RWPE1 (cell line): ENCODE measurements around the gene NPBWR2.

Experiments
- CTCF ChIA-PET: fragments of 350-600 bp; sonication (Branson Sonifier 250); formaldehyde crosslinking; extraction: SDS; loops from one replicate; lab custom pipeline; 2021; lab: Yijun Ruan, JAX
- POLR2A ChIA-PET: fragments of 400-600 bp; formaldehyde crosslinking; extraction: SDS; loops from one replicate; lab custom pipeline; 2020; ENCODE audit warnings: antibody characterized with exemption; ENCODE audit not compliant: low non-redundant PET; lab: Yijun Ruan, JAX
- DNase-seq: peaks from one replicate; pipeline ENCODE4 v3.0.0; 2012; ENCODE audit warnings: low spot score
- H3K27ac ChIP-seq: fragments of 450-650 bp; 2 replicates; pipeline ENCODE4 v1.5.1; 2017
- TF ChIP-seq, protein P1 (sequence below): fragments of 450-650 bp; conservative IDR thresholded peaks from 2 replicates; pipeline ENCODE4 v1.5.1; 2017; ENCODE audit warnings: low read depth, mild to moderate bottlenecking

NPBWR2 gene

GRCh38 chr20:64064145-64064698 lies 43.1 kb downstream of the NPBWR2 start:
- POLR2A ChIA-PET, result interaction anchor here (0.6 kb wide), 1 partner anchor 414 kb away, joined by 7 read pairs; no protein-coding TSS in a partner anchor
- H3K27ac ChIP-seq, result peak overlapping the region; percentile 83
- TF ChIP-seq, protein P1, sequence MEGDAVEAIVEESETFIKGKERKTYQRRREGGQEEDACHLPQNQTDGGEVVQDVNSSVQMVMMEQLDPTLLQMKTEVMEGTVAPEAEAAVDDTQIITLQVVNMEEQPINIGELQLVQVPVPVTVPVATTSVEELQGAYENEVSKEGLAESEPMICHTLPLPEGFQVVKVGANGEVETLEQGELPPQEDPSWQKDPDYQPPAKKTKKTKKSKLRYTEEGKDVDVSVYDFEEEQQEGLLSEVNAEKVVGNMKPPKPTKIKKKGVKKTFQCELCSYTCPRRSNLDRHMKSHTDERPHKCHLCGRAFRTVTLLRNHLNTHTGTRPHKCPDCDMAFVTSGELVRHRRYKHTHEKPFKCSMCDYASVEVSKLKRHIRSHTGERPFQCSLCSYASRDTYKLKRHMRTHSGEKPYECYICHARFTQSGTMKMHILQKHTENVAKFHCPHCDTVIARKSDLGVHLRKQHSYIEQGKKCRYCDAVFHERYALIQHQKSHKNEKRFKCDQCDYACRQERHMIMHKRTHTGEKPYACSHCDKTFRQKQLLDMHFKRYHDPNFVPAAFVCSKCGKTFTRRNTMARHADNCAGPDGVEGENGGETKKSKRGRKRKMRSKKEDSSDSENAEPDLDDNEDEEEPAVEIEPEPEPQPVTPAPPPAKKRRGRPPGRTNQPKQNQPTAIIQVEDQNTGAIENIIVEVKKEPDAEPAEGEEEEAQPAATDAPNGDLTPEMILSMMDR, result no peak
- DNase-seq, result peak; percentile 83
- CTCF ChIA-PET, result interaction anchor here (0.8 to 1.9 kb wide), 4 partner anchors 15 to 77 kb away, joined by 3 to 11 read pairs (median 4); partner anchors contain the start of gene RGS19

DNA sequence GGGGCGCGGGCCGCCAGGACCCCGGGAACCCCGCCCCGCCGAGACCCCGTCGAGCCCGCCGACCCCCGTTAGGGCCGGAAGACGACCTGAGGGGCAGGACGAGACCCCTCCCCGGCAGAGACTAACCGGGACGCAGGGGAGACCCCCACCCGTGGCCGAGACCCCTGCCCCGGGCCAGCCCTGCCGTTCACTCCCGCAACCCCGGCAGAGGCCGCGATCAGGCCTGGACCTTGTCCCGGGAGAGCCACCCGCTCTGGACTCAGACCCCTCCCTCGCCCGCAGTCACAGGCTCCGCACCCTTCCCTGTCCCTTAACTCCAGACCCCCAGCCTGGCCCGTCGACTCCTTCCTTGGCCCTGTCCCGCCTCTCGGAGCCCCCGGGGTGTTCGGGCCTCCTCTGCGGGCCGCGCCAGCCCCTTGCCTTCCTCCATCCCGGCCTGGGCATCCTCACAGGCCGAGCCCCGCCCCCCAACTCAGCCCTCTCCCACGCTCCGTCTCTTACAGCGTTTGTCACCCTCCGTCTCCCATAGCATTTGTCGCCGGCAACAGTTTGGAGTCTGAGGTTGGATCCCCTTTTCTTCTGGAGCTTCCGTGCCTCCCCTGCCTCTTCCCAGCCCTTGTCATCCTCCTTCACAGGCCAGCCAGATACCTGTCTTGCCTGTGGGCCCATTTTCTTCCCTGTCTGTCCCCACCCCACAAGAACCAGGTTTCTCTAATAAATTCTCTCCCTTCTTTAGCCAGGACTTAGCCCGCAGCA lies 43.8 kb downstream of the NPBWR2 start:
- no peak for DNase-seq
- peak overlapping the region; percentile 83 for H3K27ac ChIP-seq
- TF ChIP-seq, protein P1, result no peak
- ChIA-PET CTCF (interaction anchor here (1.0 to 6.5 kb wide), 6 partner anchors 13 to 25 kb away, joined by 4 to 98 read pairs (median 5); partner anchors contain the start of genes C20orf204 and RGS19), POLR2A (interaction anchor here (0.6 to 1.0 kb wide), 5 partner anchors 11 to 29 kb away, joined by 3 to 8 read pairs (median 5); no protein-coding TSS in a partner anchor)

GRCh38 chr20:64062596-64063388 lies 44.6 kb downstream of the NPBWR2 start, which contains the start of gene TCEA2:
Gene TCEA2, plus strand, starts transcription at chr20:64063198. Its CDS starts 115 bp downstream, at chr20:64063313.
- H3K27ac ChIP-seq, result peak within 1 kb of the TSS; percentile 83
- POLR2A ChIA-PET, result interaction anchor here (0.6 to 1.0 kb wide), 6 partner anchors 10 to 199 kb away, joined by 3 to 8 read pairs (median 4); no protein-coding TSS in a partner anchor
- peak; percentile 99 for DNase-seq
- CTCF ChIA-PET, result interaction anchor here (1.0 to 6.5 kb wide), 3 partner anchors 13 to 24 kb away, joined by 4 to 98 read pairs (median 6); partner anchors contain the start of gene C20orf204
- TF ChIP-seq, protein P1, result no peak

GRCh38 chr20:64062276-64062595 lies 45.1 kb downstream of the NPBWR2 start:
- POLR2A ChIA-PET, result interaction anchor here (0.8 to 1.0 kb wide), 2 partner anchors 25 to 199 kb away, joined by 3 to 4 read pairs; no protein-coding TSS in a partner anchor
- DNase-seq, result no peak
- peak overlapping the region; percentile 83 for H3K27ac ChIP-seq
- CTCF ChIA-PET, result interaction anchor here (1.0 to 6.5 kb wide), 3 partner anchors 12 to 24 kb away, joined by 4 to 98 read pairs (median 6); partner anchors contain the start of gene C20orf204
- TF ChIP-seq, protein P1, result no peak

GRCh38 chr20:64058536-64058935 lies 48.8 kb downstream of the NPBWR2 start:
- ChIA-PET POLR2A (no interaction called here), CTCF (interaction anchor here (0.6 to 6.5 kb wide), 8 partner anchors 20 to 872 kb away, joined by 3 to 98 read pairs (median 5); partner anchors contain the start of genes C20orf204, OPRL1 and RGS19)
- DNase-seq, result no peak
- TF ChIP-seq, protein P1, result no peak
- no peak overlapping the region for H3K27ac ChIP-seq
